Activated CD8-positive, alpha-beta memory T cell treated with anti-CD3 and anti-CD28 coated beads, Interleukin-2, amount 10 ng/mL, durations not matched to agents 7 days and 5 days (primary cell): ENCODE measurements around the gene KDM2B. TPM values are rescaled to one million over a fixed set of nuclear protein-coding genes. Genes with fewer than 3 reads are reported as not detected.

Experiments used
- ATAC-seq: fragments of 150-1000 bp; cut with Tn5 transposase; one replicate; pipeline ENCODE4 v1.10.0; 2021; ENCODE audit warnings: moderate library complexity
- CTCF ChIA-PET: fragments of 350-600 bp; sonication (Branson Sonifier 250); formaldehyde crosslinking; loops from one replicate; lab custom pipeline; 2021; ENCODE audit warnings: antibody characterized with exemption; lab: Charles Lee
- DNase-seq: peaks from one replicate; pipeline ENCODE4 v3.0.0-alpha.2; 2020
- H3K27ac Mint-ChIP-seq: one replicate; pipeline ENCODE4 v1.8.0; 2021; ENCODE audit warnings: mild to moderate bottlenecking, mixed read lengths
- H3K27me3 Mint-ChIP-seq: one replicate; pipeline ENCODE4 v1.8.0; 2021; ENCODE audit warnings: mixed read lengths
- H3K36me3 Mint-ChIP-seq: one replicate; pipeline ENCODE4 v1.8.0; 2021; ENCODE audit warnings: mild to moderate bottlenecking, mixed read lengths
- H3K4me1 Mint-ChIP-seq: one replicate; pipeline ENCODE4 v1.8.0; 2021; ENCODE audit warnings: mixed read lengths
- H3K4me3 Mint-ChIP-seq: one replicate; pipeline ENCODE4 v1.8.0; 2021; ENCODE audit warnings: mild to moderate bottlenecking, moderate library complexity, mixed read lengths
- H3K9me3 Mint-ChIP-seq: one replicate; pipeline ENCODE4 v1.8.0; 2022; ENCODE audit warnings: low read depth, mixed read lengths
- total RNA-seq, 2 experiments: library from RNA; stranded (reverse); gene quantifications; one replicate each; pipeline ENCODE4 v1.2.3, GENCODE V29; 2021

The KDM2B gene
- total RNA-seq, 2 experiments from 2014 or later, result 63.8 to 64.8 TPM

DNA sequence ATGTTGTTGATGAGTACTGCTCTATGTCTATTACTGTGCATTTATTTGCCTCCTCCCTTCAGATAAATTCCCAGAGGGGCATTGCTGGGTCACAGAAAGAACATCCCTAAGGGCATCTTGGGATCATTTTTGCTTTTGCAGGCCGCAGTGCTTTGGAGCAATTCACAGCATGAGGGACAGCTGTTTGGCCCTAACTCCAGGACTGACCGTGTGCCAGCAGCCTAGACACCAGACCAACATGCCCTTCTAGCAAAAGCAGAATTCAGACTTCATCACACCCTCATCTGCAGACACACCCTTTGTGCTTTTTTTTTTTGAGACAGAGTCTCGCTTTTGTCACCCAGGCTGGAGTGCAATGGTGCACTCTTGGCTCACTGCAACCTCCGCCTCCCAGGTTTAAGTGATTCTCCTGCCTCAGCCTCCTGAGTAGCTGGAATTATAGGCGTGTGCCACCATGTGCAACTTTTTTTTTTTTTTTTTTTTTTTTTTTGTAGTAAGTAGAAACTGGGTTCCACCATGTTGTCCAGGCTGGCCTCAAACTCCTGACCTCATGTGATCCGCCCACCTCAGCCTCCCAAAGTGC, 149.9 kb downstream of the KDM2B start:
- DNase-seq, result no peak
- Mint-ChIP-seq H3K4me3 (no peak overlapping the region), H3K4me1 (peaks cover 11% of the 10 kb centered on the region), H3K36me3 (peaks cover 81% of the 10 kb centered on the region), H3K27ac (peak overlapping the region; percentile 32), H3K9me3 (peaks cover 4% of the 10 kb centered on the region), H3K27me3 (no peaks in the 10 kb centered on the region)
- ATAC-seq, result no peak
- CTCF ChIA-PET, result no interaction called here

DNA sequence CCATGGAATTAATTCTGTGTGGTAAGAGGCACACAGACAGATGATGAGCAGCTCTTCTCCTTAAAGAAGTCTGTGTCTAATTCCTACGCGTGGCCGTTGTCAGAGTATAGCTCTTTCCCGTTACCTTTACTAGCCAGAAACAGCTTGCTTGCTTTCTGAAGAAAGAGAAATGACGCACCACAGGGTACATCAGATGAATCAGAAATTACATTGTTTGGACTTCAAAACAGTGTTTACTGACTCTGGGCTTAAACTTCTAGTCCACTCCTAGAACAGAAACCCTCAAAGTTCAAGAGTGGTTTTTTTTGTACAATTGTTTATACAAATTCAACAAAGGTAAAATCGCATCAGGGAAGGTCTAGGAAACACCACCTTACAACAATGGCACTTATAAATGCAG, 151.9 kb downstream of the KDM2B start:
- no peak for ATAC-seq
- Mint-ChIP-seq H3K27me3 (no peaks in the 10 kb centered on the region), H3K9me3 (no peaks in the 10 kb centered on the region), H3K4me1 (peaks cover 11% of the 10 kb centered on the region), H3K27ac (peak overlapping the region; percentile 12), H3K36me3 (peaks cover 77% of the 10 kb centered on the region), H3K4me3 (no peak overlapping the region)
- no peak for DNase-seq
- CTCF ChIA-PET, result interaction anchor here (1.8 kb wide), 1 partner anchor 14 kb away, joined by 6 read pairs; no protein-coding TSS in a partner anchor

GRCh38 chr12:121427556-121428050, 153.2 kb downstream of the KDM2B start:
- CTCF ChIA-PET, result interaction anchor here (2.8 kb wide), 1 partner anchor 10 kb away, joined by 8 read pairs; no protein-coding TSS in a partner anchor
- Mint-ChIP-seq H3K4me1 (peaks cover 11% of the 10 kb centered on the region), H3K36me3 (peaks cover 76% of the 10 kb centered on the region), H3K4me3 (no peak overlapping the region), H3K27me3 (no peaks in the 10 kb centered on the region), H3K9me3 (no peaks in the 10 kb centered on the region), H3K27ac (no peak overlapping the region)
- ATAC-seq (no peak), DNase-seq (no peak)

DNA sequence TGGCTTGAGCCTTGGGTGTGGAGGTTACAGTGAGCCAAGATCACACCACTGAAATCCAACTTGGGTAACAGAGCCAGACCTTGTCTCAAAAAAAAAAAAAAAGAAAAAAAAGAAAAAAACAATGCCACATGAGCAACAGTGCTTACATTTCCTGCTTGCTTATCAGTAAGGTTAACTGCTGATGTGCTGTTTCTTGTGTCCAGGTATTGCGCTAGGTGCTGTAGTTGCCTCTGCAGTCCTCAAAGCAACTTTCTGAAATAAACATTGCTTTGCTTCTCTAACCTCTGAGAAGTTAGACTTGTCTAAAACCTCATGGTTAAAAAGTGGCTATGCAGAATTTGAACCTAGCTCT, 156.2 kb downstream of the KDM2B start:
- no peak for ATAC-seq
- CTCF ChIA-PET, result interaction anchor here (1.3 to 2.2 kb wide), 4 partner anchors 9 to 90 kb away, joined by 3 to 8 read pairs (median 6); no protein-coding TSS in a partner anchor
- H3K4me3 Mint-ChIP-seq, result no peak overlapping the region
- no peaks in the 10 kb centered on the region for H3K9me3 Mint-ChIP-seq
- peaks cover 78% of the 10 kb centered on the region for H3K36me3 Mint-ChIP-seq
- peaks cover 10% of the 10 kb centered on the region for H3K4me1 Mint-ChIP-seq
- DNase-seq, result no peak
- H3K27ac Mint-ChIP-seq, result no peak overlapping the region
- H3K27me3 Mint-ChIP-seq, result no peaks in the 10 kb centered on the region

DNA sequence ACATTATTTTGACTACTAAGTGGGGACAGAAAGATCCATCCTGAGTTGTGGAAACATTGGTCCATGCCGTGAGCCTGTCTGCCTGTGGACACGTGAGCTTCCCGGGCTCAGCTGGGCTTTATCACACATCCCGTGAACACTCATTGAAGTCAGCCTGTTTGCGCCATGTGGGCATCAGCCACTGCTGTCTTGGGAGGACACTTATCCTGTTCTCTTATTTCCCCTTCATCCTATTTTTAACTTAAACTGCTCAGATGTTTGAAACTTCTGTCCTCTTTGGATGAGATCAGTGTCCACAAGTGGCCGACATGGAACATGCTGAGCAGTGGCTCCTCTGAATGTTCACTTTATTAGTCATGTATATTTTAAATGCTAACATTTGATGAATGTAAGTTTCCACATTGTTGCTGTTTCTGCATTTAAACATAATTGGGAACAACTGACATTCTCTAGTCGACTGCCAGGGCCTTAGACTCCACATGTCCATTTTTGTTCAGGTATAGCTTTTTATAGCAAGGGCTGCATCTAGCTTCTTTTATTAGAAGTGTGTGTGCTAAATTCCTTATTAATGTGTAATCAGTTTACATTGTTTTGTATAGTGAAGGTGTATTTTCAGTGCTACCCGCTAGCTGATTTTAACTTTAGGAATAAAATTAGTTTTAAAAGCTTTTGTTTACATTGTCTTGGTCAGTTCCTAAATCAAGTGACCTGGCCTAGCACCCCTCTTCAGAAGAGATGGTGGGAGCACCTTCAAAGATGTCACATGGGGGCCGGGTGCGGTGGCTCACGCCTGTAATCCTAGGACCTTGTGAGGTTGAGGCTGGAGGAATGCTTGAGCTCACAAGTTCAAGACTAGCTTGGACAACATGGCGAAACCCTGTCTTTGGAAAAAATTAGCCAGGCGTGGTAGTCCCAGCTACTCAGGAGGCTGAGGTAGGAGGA, 156.9 kb downstream of the KDM2B start:
- CTCF ChIA-PET, result interaction anchor here (0.6 to 2.2 kb wide), 5 partner anchors 9 to 1295 kb away, joined by 3 to 8 read pairs (median 3); no protein-coding TSS in a partner anchor
- Mint-ChIP-seq H3K4me1 (peaks cover 6% of the 10 kb centered on the region), H3K27ac (no peak overlapping the region), H3K36me3 (peaks cover 77% of the 10 kb centered on the region), H3K27me3 (no peaks in the 10 kb centered on the region), H3K4me3 (no peak overlapping the region), H3K9me3 (no peaks in the 10 kb centered on the region)
- ATAC-seq, result no peak
- DNase-seq, result no peak

- H3K36me3 Mint-ChIP-seq, result peaks cover 72% of the 10 kb centered on the region
- no peaks in the 10 kb centered on the region for H3K9me3 Mint-ChIP-seq
- ATAC-seq (no peak), DNase-seq (no peak)
- H3K4me1 Mint-ChIP-seq, result peaks cover 2% of the 10 kb centered on the region
- no peaks in the 10 kb centered on the region for H3K27me3 Mint-ChIP-seq
- H3K27ac Mint-ChIP-seq, result no peak overlapping the region
- H3K4me3 Mint-ChIP-seq, result no peak overlapping the region
- CTCF ChIA-PET, result interaction anchor here (1.2 to 2.2 kb wide), 3 partner anchors 9 to 88 kb away, joined by 3 to 8 read pairs (median 7); no protein-coding TSS in a partner anchor
These were observed 157.6 kb downstream of the KDM2B start for GRCh38 chr12:121423253-121423652.

DNA sequence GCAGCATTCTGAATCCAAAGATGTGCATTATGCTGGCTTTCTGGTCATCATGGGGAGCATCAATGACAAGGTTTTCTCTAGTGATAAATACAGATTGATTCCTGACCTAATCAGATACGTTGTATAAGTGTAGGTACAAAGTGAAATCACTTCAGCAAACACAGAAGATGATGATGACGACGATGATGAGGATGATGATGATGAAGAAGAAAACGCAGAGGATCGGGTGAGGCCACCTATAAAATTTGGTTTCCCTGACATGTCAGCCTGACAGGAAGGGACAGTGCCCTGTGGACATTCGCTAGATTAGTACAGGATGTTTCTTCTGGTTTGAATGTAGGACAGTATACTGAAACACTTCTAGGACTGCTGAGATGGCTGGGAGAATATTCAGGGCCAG, 160.7 kb downstream of the KDM2B start:
- Mint-ChIP-seq H3K9me3 (no peaks in the 10 kb centered on the region), H3K27me3 (no peaks in the 10 kb centered on the region), H3K36me3 (peaks cover 69% of the 10 kb centered on the region), H3K4me1 (peaks cover 12% of the 10 kb centered on the region), H3K27ac (no peak overlapping the region), H3K4me3 (no peak overlapping the region)
- ATAC-seq (no peak), DNase-seq (no peak)
- CTCF ChIA-PET, result interaction anchor here (1.2 kb wide), 1 partner anchor 23 kb away, joined by 4 read pairs; no protein-coding TSS in a partner anchor

DNA sequence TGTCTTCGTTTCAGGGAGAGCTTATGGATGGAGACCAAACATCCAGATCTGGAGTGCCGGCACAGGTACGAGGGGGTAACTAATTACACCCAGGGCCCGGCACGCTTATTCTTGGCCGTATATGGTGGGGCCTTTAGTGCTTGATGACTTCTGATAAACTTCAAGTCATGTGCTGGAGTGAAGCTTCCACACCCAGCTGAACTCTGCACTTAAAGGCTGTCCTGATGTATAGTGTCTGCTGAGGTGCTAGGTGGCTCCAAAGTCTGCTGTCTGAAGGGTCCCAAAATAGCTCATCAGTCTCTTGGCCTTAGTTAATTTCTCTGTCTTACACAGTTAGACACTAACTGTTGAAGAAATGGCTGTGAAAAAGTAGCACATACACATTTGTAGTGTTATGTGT, 163.0 kb downstream of the KDM2B start:
- Mint-ChIP-seq H3K4me3 (no peak overlapping the region), H3K4me1 (peaks cover 16% of the 10 kb centered on the region), H3K9me3 (no peaks in the 10 kb centered on the region), H3K27ac (no peak overlapping the region), H3K27me3 (no peaks in the 10 kb centered on the region), H3K36me3 (peaks cover 57% of the 10 kb centered on the region)
- ATAC-seq (no peak), DNase-seq (no peak)
- CTCF ChIA-PET, result interaction anchor here (0.7 to 1.9 kb wide), 3 partner anchors 9 to 83 kb away, joined by 3 to 8 read pairs (median 3); no protein-coding TSS in a partner anchor

DNA sequence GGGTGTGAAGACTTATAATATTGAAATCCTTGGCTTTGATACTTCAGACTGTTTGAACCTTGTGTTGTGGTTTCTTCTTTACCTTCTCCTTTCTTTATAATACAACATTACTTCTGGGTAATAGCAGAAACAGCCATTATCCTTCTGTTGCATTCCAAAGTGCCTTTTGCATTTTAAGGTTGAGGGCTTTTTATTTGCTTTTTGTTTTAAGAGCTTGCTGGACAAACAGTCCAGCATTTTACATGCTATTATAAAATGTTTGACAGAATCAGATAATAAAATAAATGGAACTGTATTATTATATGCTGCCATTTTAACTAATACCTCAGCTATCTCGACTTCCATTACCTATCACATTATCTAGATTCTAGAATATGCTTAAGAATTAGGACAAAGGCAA, 166.9 kb downstream of the KDM2B start:
- peaks cover 13% of the 10 kb centered on the region for H3K4me1 Mint-ChIP-seq
- no peaks in the 10 kb centered on the region for H3K9me3 Mint-ChIP-seq

DNA sequence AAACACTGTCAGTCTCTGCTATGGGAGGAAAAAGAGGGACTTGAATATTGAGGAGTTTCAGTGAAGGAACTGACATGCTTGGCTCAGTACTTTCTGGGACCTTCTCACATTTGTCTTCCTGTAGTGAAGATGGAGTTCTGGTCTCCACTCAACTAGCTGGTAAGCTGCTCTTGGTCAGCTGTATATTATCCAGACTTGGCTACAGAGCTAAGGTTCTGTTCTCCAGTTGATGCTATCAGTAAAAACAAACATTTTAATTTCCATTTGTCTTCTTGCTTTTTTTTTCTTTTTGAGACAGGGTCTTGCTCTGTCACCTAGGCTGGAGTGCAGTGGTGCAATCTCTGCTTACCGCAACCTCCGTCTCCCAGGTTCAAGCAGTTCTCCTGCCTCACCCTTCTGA, 175.6 kb downstream of the KDM2B start:
- DNase-seq (no peak), ATAC-seq (no peak)
- CTCF ChIA-PET, result interaction anchor here (1.0 to 1.5 kb wide), 4 partner anchors 14 to 70 kb away, joined by 3 to 4 read pairs (median 3); no protein-coding TSS in a partner anchor
- H3K27me3 Mint-ChIP-seq, result no peaks in the 10 kb centered on the region
- H3K4me3 Mint-ChIP-seq, result no peak overlapping the region
- H3K4me1 Mint-ChIP-seq, result peaks cover 52% of the 10 kb centered on the region
- no peaks in the 10 kb centered on the region for H3K9me3 Mint-ChIP-seq
- H3K36me3 Mint-ChIP-seq, result peaks cover 57% of the 10 kb centered on the region
- H3K27ac Mint-ChIP-seq, result no peak overlapping the region

More for the DNA sequence above, 166.9 kb downstream of the KDM2B start:
- H3K4me3 Mint-ChIP-seq, result no peak overlapping the region
- CTCF ChIA-PET, result interaction anchor here (0.7 to 1.6 kb wide), 4 partner anchors 11 to 29 kb away, joined by 3 to 5 read pairs (median 4); partner anchors contain the start of gene RNF34
- no peaks in the 10 kb centered on the region for H3K27me3 Mint-ChIP-seq
- peaks cover 37% of the 10 kb centered on the region for H3K36me3 Mint-ChIP-seq
- H3K27ac Mint-ChIP-seq, result no peak overlapping the region
- no peak for DNase-seq
- no peak for ATAC-seq

- CTCF ChIA-PET, result interaction anchor here (1.1 to 1.5 kb wide), 3 partner anchors 13 to 71 kb away, joined by 3 to 4 read pairs (median 3); no protein-coding TSS in a partner anchor
- Mint-ChIP-seq H3K9me3 (no peaks in the 10 kb centered on the region), H3K27ac (no peak overlapping the region), H3K36me3 (peaks cover 55% of the 10 kb centered on the region), H3K4me1 (peaks cover 52% of the 10 kb centered on the region), H3K27me3 (no peaks in the 10 kb centered on the region), H3K4me3 (no peak overlapping the region)
- DNase-seq (no peak), ATAC-seq (no peak)
These were observed 176.1 kb downstream of the KDM2B start for GRCh38 chr12:121404734-121405133.

- Mint-ChIP-seq H3K27ac (no peak overlapping the region), H3K9me3 (no peaks in the 10 kb centered on the region), H3K36me3 (peaks cover 50% of the 10 kb centered on the region), H3K4me3 (no peak overlapping the region), H3K27me3 (no peaks in the 10 kb centered on the region), H3K4me1 (peaks cover 54% of the 10 kb centered on the region)
- DNase-seq, result no peak
- no peak for ATAC-seq
- CTCF ChIA-PET, result interaction anchor here (1.1 to 1.3 kb wide), 2 partner anchors 40 to 70 kb away, joined by 3 to 5 read pairs; no protein-coding TSS in a partner anchor
These were observed 177.1 kb downstream of the KDM2B start for GRCh38 chr12:121403721-121404120.
